ENCODE results near the gene XPNPEP1.

XPNPEP1 gene

DNA sequence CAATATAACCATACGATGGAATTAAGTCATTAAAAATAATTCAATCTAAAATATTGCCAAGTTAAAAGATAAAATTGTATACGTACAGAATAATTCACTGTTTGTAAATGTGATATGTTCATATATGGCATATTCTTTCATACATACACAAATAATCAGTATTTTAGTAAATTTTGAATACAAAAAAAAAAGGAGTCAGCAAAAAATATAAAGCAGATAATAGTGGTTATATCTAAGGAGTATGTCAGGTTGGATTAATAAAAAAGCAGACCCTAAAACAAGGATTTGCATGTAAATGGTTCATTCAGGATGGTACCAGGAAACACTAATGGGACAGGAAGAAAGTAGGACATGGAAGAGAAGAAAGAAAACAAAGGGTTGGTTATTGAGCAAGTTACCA lies 59.5 kb downstream of the XPNPEP1 start:
- DNase-seq = no peak
- Histone ChIP-seq H3K4me3 (ENCODE audit: low read depth, low read length) (no peak overlapping the region), H3K36me3 (peaks cover 3% of the 10 kb centered on the region), H3K9me3 (no peaks in the 10 kb centered on the region), H3K4me1 (no peaks in the 10 kb centered on the region), H3K27me3 (no peaks in the 10 kb centered on the region)
- TF ChIP-seq, protein P1, sequence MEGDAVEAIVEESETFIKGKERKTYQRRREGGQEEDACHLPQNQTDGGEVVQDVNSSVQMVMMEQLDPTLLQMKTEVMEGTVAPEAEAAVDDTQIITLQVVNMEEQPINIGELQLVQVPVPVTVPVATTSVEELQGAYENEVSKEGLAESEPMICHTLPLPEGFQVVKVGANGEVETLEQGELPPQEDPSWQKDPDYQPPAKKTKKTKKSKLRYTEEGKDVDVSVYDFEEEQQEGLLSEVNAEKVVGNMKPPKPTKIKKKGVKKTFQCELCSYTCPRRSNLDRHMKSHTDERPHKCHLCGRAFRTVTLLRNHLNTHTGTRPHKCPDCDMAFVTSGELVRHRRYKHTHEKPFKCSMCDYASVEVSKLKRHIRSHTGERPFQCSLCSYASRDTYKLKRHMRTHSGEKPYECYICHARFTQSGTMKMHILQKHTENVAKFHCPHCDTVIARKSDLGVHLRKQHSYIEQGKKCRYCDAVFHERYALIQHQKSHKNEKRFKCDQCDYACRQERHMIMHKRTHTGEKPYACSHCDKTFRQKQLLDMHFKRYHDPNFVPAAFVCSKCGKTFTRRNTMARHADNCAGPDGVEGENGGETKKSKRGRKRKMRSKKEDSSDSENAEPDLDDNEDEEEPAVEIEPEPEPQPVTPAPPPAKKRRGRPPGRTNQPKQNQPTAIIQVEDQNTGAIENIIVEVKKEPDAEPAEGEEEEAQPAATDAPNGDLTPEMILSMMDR (IDR thresholded peaks at IDR 0.05; ENCODE audit: low read depth, low read length) = no peak

DNA sequence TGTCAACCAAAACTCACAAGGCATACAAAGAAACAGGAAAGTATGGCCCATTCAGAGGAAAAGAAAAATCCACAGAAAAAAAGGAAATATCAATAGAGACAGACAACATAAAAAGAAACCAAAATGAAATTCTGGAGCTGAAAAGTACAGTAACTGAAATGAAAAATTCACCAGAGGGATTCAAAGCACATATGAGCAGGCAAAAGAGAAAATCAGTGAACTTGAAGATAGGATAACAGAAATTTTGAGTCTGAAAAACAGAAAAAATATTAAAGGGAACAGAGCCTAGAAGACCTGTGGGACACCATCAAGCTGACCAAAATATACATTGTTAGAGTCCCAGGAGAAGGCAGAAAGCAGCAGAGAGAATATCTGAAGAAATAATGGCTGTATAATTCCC lies 60.6 kb downstream of the XPNPEP1 start:
- TF ChIP-seq, protein P1 (IDR thresholded peaks at IDR 0.05; ENCODE audit: low read depth, low read length) = no peak
- peaks cover 3% of the 10 kb centered on the region for H3K36me3 ChIP-seq
- no peak overlapping the region for H3K4me3 ChIP-seq (ENCODE audit: low read depth, low read length)
- no peak for DNase-seq
- no peaks in the 10 kb centered on the region for H3K9me3 ChIP-seq
- no peaks in the 10 kb centered on the region for H3K4me1 ChIP-seq
- H3K27me3 ChIP-seq = no peaks in the 10 kb centered on the region

DNA sequence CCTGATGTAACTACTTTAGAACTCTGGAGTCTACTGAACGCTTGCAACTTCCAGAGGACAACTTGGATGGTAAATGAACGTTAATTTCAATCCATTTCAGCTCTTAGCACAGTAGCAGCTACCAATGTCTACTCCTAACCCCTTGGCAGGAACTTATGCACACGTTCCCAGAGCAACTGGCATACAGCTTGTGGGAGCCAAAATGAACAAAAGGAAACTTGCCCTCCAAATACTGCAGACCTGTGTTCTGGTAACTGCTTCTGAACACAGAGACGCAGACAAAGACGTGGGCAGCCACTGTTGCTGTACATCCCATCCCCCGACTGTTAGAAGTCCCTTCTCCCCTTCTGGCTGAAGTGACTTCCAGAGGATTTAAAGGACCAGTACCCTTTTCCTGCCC lies 61.3 kb downstream of the XPNPEP1 start:
- Histone ChIP-seq H3K36me3 (no peaks in the 10 kb centered on the region; the same call in none of the 2 replicates), H3K27me3 (no peaks in the 10 kb centered on the region), H3K4me3 (ENCODE audit: low read depth, low read length) (no peak overlapping the region), H3K4me1 (no peaks in the 10 kb centered on the region), H3K9me3 (no peaks in the 10 kb centered on the region)
- TF ChIP-seq, protein P1 (IDR thresholded peaks at IDR 0.05; ENCODE audit: low read depth, low read length) = no peak
- no peak for DNase-seq

DNA sequence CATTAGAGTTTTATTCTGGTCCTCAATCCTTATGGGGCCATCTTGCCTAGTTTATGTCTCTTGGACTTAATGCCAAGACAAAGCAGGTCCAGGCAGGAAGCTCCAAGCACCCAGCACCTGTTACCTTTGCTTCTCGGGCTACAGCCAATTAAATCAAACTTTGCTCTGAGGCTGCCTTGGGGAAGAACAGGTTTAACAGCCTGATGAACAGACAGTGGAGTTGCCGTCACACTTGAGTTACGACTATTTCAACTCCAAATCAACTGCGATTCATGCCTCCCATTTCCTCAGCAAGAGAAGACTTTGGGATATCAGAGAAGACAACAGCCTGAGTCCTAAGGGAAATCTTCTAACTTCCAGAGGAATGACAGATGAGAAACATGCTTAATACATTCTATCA lies 62.2 kb downstream of the XPNPEP1 start:
- H3K27me3 ChIP-seq = no peaks in the 10 kb centered on the region
- no peak for DNase-seq
- H3K4me3 ChIP-seq (ENCODE audit: low read depth, low read length) = no peak overlapping the region

DNA sequence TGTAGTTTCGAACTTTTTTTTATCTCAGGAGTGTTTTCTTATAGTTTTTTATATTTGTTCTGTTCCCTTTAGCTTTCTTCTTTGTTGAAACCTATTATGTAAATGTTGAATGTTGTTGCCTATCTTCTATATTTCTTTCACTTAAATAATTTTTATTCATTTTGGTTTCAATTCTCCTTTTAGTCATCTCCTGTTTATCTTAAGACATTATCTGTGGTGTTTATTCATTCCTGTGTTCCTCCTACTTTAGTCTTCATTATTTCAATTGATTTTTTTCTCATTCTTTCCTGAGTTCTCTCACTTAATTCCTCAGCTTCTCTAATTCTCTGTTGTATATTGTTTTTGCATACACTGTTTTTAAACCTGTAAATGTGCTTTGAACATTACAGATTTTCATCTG lies 64.1 kb downstream of the XPNPEP1 start:
- no peak overlapping the region for H3K4me3 ChIP-seq (ENCODE audit: low read depth, low read length)
- no peaks in the 10 kb centered on the region for H3K36me3 ChIP-seq
- H3K4me1 ChIP-seq = no peaks in the 10 kb centered on the region
- H3K27me3 ChIP-seq = no peaks in the 10 kb centered on the region
- H3K9me3 ChIP-seq = no peaks in the 10 kb centered on the region
- TF ChIP-seq, protein P1 (IDR thresholded peaks at IDR 0.05; ENCODE audit: low read depth, low read length) = no peak
- no peak for DNase-seq

More for the DNA sequence above, 62.2 kb downstream of the XPNPEP1 start:
- Histone ChIP-seq H3K9me3 (no peaks in the 10 kb centered on the region), H3K36me3 (no peaks in the 10 kb centered on the region; the same call in 1 of the 2 replicates), H3K4me1 (no peaks in the 10 kb centered on the region)
- TF ChIP-seq, protein P1 (IDR thresholded peaks at IDR 0.05; ENCODE audit: low read depth, low read length) = no peak

DNA sequence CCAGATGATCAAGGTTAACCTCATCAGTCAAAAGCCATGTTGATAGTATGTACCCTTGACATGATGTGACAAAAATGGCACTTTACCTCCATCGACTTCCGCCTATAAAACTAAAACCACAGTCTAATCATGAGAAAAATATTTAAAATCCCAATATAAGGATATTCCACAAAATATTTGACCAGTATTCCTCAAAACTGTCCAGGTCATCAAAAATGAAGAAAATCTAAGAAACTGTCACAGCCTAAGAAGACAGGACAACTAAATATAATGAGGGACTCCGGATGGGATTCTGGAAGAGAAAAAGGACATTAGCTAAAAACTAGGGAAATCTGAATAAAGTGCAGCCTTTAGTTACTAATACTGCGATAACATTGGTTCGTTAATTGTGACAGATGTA lies 67.6 kb downstream of the XPNPEP1 start:
- H3K27me3 ChIP-seq = no peaks in the 10 kb centered on the region
- TF ChIP-seq, protein P1 (IDR thresholded peaks at IDR 0.05; ENCODE audit: low read depth, low read length) = no peak
- H3K9me3 ChIP-seq = no peaks in the 10 kb centered on the region
- H3K4me3 ChIP-seq (ENCODE audit: low read depth, low read length) = no peak overlapping the region
- H3K4me1 ChIP-seq = no peaks in the 10 kb centered on the region
- no peaks in the 10 kb centered on the region for H3K36me3 ChIP-seq
- no peak for DNase-seq
